ENCODE data around the gene ARHGAP30.

DNA sequence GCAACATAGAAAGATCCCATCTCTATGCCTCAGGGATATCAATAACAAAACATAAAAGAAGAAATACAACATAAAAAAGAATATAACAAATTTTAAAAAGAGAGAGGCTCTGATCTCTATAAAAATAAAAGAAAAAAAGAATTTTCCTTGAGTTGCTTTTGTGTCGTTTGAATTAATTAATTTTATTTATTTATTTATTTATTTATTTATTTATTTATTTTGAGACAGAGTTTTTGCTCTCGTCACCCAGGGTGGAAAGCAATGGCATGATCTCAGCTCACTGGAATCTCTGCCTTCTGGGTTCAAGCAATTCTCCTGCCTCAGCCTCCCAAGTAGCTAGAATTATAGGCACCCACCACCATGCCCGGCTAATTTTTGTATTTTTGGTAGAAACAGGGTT, 57.3 kb downstream of the ARHGAP30 start:
- TF ChIP-seq SIN3A (IDR thresholded peaks at IDR 0.05; ENCODE audit: low read depth) (no peak), RAD21 (IDR thresholded peaks at IDR 0.05; ENCODE audit: low read depth) (no peak), JUND (IDR thresholded peaks at IDR 0.05) (no peak), SRF (IDR thresholded peaks at IDR 0.05; ENCODE audit: low read depth) (no peak)
- TF ChIP-seq, protein P1, sequence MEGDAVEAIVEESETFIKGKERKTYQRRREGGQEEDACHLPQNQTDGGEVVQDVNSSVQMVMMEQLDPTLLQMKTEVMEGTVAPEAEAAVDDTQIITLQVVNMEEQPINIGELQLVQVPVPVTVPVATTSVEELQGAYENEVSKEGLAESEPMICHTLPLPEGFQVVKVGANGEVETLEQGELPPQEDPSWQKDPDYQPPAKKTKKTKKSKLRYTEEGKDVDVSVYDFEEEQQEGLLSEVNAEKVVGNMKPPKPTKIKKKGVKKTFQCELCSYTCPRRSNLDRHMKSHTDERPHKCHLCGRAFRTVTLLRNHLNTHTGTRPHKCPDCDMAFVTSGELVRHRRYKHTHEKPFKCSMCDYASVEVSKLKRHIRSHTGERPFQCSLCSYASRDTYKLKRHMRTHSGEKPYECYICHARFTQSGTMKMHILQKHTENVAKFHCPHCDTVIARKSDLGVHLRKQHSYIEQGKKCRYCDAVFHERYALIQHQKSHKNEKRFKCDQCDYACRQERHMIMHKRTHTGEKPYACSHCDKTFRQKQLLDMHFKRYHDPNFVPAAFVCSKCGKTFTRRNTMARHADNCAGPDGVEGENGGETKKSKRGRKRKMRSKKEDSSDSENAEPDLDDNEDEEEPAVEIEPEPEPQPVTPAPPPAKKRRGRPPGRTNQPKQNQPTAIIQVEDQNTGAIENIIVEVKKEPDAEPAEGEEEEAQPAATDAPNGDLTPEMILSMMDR (IDR thresholded peaks at IDR 0.05 in 2 of 3, conservative IDR thresholded peaks at IDR 0.05 in 1 of 3; ENCODE audit: borderline replicate concordance in 1 of 3, insufficient read depth in 1 of 3, low read depth in 2 of 3, low read length in 2 of 3): no peak
